Left lung (tissue), 10 donors: ENCODE measurements around the gene RITA1. TPM values are rescaled to one million over a fixed set of nuclear protein-coding genes. Genes with fewer than 3 reads are reported as not detected.

Experiments
- ATAC-seq: fragments of 200-7000 bp; cut with Tn5 transposase; one replicate; pipeline ENCODE4 v1.9.1; 2020; ENCODE audit warnings: moderate library complexity
- DNase-seq, 4 donors: peaks; one replicate each; pipeline ENCODE4 v3.0.0-alpha.2; 2013 to 2020
- H3K27ac ChIP-seq, 2 donors: fragments of 200-600 bp; sonication (generic) in 1 of 2; one replicate each; pipeline versions ENCODE4 v1.5.0 to v1.8.0; 2020 to 2021
- H3K27me3 ChIP-seq, 2 donors: fragments of 200-600 bp; sonication (generic) in 1 of 2; one replicate each; pipeline versions ENCODE4 v1.5.0 to v1.8.0; 2020 to 2021
- H3K36me3 ChIP-seq, 2 donors: fragments of 200-600 bp; sonication (generic) in 1 of 2; one replicate each; pipeline versions ENCODE4 v1.5.0 to v1.8.0; 2020 to 2021
- H3K4me1 ChIP-seq, 2 donors: fragments of 200-600 bp; one replicate each; pipeline ENCODE4 v1.8.0; 2021
- H3K4me3 ChIP-seq, 2 donors: fragments of 200-600 bp; sonication (generic) in 1 of 2; one replicate each; pipeline versions ENCODE4 v1.5.0 to v1.8.0; 2020 to 2021; ENCODE audit warnings: mild to moderate bottlenecking in 1 of 2
- H3K9me3 ChIP-seq, 2 donors: fragments of 200-600 bp; sonication (generic) in 1 of 2; one replicate each; pipeline versions ENCODE4 v1.5.0 to v1.8.0; 2020 to 2021
- intact Hi-C, 2 donors: fragments of 100-400 bp; cut with DNase I; formaldehyde crosslinking; loops; one replicate each; pipeline versions ENCODE4 v1.11.2 to v1.14.2; 2022
- polyA plus RNA-seq, 6 donors: library from polyadenylated mRNA; unstranded; fragments of 120-200 nt; gene quantifications; one replicate each; pipeline ENCODE4 v1.2.1, GENCODE V29; 2013; ENCODE audit not compliant: insufficient read length in 6 of 6
- total RNA-seq, 2 donors: library from RNA; stranded (reverse); fragmentation: NEBNext Ultra II Directional; extraction: Animal tissue kit (Norgen Biotek cat#: 25700); gene quantifications; one replicate each; pipeline ENCODE4 v1.2.1, GENCODE V29; 2021
- TF ChIP-seq, protein P1 (sequence below), 2 donors: fragments of 200-600 bp; sonication (generic) in 1 of 2; IDR thresholded peaks; one replicate each; pipeline versions ENCODE4 v1.5.0 to v1.8.0; 2021; ENCODE audit warnings: antibody characterized with exemption in 2 of 2
- donor health status: DM: no; HTN: yes; CAD: no.
- donor health status: DM: no; HTN: no; CAD: no.

The RITA1 gene
- total and polyA plus RNA-seq, 8 donors = 9.1 to 17.3 (median 11.9) TPM

- H3K4me3 ChIP-seq = no peak overlapping the region
- intact Hi-C loops = no loop called here
- H3K9me3 ChIP-seq = peaks cover 0 to 4% of the 10 kb centered on the region in 2 donors
- H3K27me3 ChIP-seq = no peaks in the 10 kb centered on the region
- H3K36me3 ChIP-seq = peaks cover 0 to 57% of the 10 kb centered on the region in 2 donors
- TF ChIP-seq, protein P1, sequence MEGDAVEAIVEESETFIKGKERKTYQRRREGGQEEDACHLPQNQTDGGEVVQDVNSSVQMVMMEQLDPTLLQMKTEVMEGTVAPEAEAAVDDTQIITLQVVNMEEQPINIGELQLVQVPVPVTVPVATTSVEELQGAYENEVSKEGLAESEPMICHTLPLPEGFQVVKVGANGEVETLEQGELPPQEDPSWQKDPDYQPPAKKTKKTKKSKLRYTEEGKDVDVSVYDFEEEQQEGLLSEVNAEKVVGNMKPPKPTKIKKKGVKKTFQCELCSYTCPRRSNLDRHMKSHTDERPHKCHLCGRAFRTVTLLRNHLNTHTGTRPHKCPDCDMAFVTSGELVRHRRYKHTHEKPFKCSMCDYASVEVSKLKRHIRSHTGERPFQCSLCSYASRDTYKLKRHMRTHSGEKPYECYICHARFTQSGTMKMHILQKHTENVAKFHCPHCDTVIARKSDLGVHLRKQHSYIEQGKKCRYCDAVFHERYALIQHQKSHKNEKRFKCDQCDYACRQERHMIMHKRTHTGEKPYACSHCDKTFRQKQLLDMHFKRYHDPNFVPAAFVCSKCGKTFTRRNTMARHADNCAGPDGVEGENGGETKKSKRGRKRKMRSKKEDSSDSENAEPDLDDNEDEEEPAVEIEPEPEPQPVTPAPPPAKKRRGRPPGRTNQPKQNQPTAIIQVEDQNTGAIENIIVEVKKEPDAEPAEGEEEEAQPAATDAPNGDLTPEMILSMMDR (IDR thresholded peaks at IDR 0.05) = no peak
- no peak overlapping the region for H3K27ac ChIP-seq
- ATAC-seq = no peak
- DNase-seq = no peak
- H3K4me1 ChIP-seq = peaks cover 5 to 23% of the 10 kb centered on the region in 2 donors
Measured at GRCh38 chr12:113180333-113180732, 5.2 kb upstream of the RITA1 start.

DNA sequence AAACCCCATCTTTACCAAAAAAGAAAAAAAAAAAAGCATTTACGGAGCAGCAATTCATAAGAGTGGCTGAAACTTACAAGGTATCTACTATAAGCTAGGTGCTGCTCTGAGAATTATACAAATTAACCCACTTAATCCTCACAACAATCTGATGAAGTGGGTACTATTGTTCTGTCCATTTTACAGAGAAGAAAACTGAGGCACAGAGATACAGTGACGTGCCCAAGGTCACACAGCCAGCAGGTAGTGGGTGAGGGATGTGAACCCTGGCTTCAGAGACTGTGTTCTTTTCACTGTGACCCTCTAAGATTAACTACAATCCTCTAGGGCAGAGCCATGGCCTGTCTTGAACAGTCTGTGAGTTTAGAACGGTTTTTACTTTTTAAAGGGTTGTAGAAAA lies 3.5 kb upstream of the RITA1 start:
- peaks cover 0 to 42% of the 10 kb centered on the region in 2 donors for H3K36me3 ChIP-seq
- no peak overlapping the region for H3K4me3 ChIP-seq
- H3K4me1 ChIP-seq = peaks cover 5 to 36% of the 10 kb centered on the region in 2 donors
- no peak for DNase-seq
- H3K27ac ChIP-seq = no peak overlapping the region
- intact Hi-C loops = no loop called here
- TF ChIP-seq, protein P1 (IDR thresholded peaks at IDR 0.05) = no peak
- H3K27me3 ChIP-seq = no peaks in the 10 kb centered on the region
- H3K9me3 ChIP-seq = peaks cover 0 to 4% of the 10 kb centered on the region in 2 donors
- ATAC-seq = no peak

DNA sequence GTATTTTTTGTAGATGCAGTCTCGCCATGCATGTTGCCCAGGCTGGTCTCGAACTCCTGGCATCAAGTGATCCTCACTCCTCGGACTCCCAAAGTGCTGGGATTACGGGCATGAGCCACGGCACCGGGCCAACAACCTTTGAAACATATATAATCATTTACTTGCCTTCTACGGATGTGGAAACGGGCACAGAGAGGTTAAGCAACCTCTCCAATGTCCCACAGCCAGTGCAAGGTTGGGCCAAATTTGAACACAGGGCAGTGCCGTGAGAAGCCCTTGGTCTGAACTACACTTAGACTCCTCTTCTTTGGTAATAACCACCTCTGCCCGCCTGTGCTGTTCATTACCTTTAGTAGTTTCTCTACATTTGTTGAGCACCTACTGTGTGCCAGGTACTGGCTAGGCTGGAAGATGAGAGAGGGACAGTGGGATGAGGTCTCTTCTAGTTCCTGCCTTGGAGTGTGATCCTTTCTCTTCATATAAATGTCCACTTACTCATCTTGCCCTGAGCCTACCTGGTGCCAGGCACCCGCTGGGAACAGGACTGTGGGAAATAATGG lies 2.4 kb upstream of the RITA1 start:
- intact Hi-C loops = no loop called here
- DNase-seq = no peak
- Histone ChIP-seq H3K27me3 (no peaks in the 10 kb centered on the region), H3K4me3 (no peak overlapping the region), H3K4me1 (peaks cover 5 to 46% of the 10 kb centered on the region in 2 donors), H3K9me3 (no peaks in the 10 kb centered on the region), H3K36me3 (peaks cover 0 to 31% of the 10 kb centered on the region in 2 donors), H3K27ac (no peak overlapping the region)
- TF ChIP-seq, protein P1 (IDR thresholded peaks at IDR 0.05) = no peak
- ATAC-seq = no peak

- DNase-seq (peak in 1 of 4 donors; percentile 87), ATAC-seq (peak; percentile 58)
- Histone ChIP-seq H3K27ac (peak overlapping the region; percentile 90 to 97), H3K27me3 (no peaks in the 10 kb centered on the region), H3K4me1 (peaks cover 5 to 46% of the 10 kb centered on the region in 2 donors), H3K9me3 (no peaks in the 10 kb centered on the region), H3K36me3 (peaks cover 0 to 20% of the 10 kb centered on the region in 2 donors), H3K4me3 (peak overlapping the region; percentile 100)
- TF ChIP-seq, protein P1 (IDR thresholded peaks at IDR 0.05) = no peak
- intact Hi-C loops = no loop called here
Measured at GRCh38 chr12:113184098-113184899, 1.2 kb upstream of the RITA1 start.

DNA sequence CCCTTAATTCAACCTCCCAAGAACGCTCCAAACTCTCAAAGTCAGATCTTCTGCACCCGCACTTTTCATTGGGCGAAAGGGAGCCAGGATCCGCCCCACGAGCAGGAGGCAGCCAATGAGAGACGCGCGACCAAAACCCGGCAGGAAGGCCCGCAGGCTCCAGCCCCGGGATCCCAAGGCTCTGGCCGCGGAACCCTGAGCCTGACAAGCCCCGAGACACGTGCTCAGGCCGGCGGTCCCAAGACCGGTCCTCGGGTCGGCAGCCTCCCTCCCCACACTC lies 681 bp upstream of the RITA1 start:
- peak; percentile 92 for ATAC-seq

More for the DNA sequence above, 681 bp upstream of the RITA1 start:
- H3K9me3 ChIP-seq = no peaks in the 10 kb centered on the region
- peak overlapping the region; percentile 90 to 97 for H3K27ac ChIP-seq
- H3K4me1 ChIP-seq = peaks cover 5 to 46% of the 10 kb centered on the region in 2 donors
- TF ChIP-seq, protein P1 (IDR thresholded peaks at IDR 0.05) = no peak
- H3K4me3 ChIP-seq = peak overlapping the region; percentile 100
- H3K36me3 ChIP-seq = peaks cover 0 to 19% of the 10 kb centered on the region in 2 donors
- intact Hi-C loops = no loop called here
- H3K27me3 ChIP-seq = no peaks in the 10 kb centered on the region
- peak; percentile 90 to 95 (median 92) for DNase-seq
